Effector memory CD4-positive, alpha-beta T cell (primary cell): ENCODE results near the gene RPL11.
"Not testable (repeated sequence)": the region's sequence is repeated elsewhere in the genome, so short reads cannot be mapped to it uniquely, and the experiment has no call there.

Experiments used
- DNase-seq, 3 donors: peaks; one replicate each; pipeline ENCODE4 v3.0.0-alpha.2; 2020
- H3K27ac ChIP-seq: 2 replicates; pipeline ENCODE4 v1.7.0; 2013; ENCODE audit warnings: mild to moderate bottlenecking, low read length, moderate library complexity; ENCODE audit not compliant: insufficient read depth, poor library complexity, severe bottlenecking
- H3K27me3 ChIP-seq: replicated peaks from 2 replicates; pipeline ENCODE4 v1.7.0; 2013; ENCODE audit warnings: mild to moderate bottlenecking, low read length; ENCODE audit not compliant: insufficient read depth, control insufficient read depth, poor library complexity, severe bottlenecking
- H3K36me3 ChIP-seq: 2 replicates; pipeline ENCODE4 v1.7.0; 2013; ENCODE audit warnings: mild to moderate bottlenecking, low read length, moderate library complexity; ENCODE audit not compliant: control insufficient read depth, insufficient read depth
- H3K4me1 ChIP-seq: 2 replicates; pipeline ENCODE4 v1.7.0; 2013; ENCODE audit warnings: low read length, mild to moderate bottlenecking; ENCODE audit not compliant: control insufficient read depth, insufficient read depth, poor library complexity, severe bottlenecking
- H3K4me3 ChIP-seq: 2 replicates; pipeline ENCODE4 v1.7.0; 2013; ENCODE audit warnings: low read length, low read depth, mild to moderate bottlenecking; ENCODE audit not compliant: insufficient read depth, poor library complexity, severe bottlenecking
- H3K9me3 ChIP-seq: 2 replicates; pipeline ENCODE4 v1.7.0; 2013; ENCODE audit warnings: mild to moderate bottlenecking, low read length, moderate library complexity; ENCODE audit not compliant: control insufficient read depth

The RPL11 gene

DNA sequence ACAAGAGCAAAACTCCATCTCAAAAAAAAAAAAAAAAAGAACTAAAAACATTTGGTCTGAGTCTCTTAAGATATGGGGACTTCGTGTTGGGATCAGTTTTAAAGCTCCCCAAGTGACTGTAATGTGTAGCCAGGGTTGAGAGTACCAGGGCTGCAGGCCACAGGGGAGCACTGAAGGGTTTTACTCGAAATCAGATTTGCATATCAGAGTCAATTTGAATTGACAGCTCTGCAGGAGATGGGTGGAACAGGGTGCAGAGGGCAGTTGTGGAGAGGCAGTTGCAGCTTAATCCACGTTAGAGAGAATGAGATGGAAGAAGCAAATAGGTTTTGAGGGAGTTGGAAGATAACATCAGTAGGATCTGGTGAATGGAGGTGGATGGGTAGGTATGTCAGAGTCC is 31.0 kb downstream of the RPL11 start:
- no peak overlapping the region for H3K27ac ChIP-seq
- no peaks in the 10 kb centered on the region for H3K36me3 ChIP-seq
- peaks cover 4% of the 10 kb centered on the region for H3K4me1 ChIP-seq
- no peak for DNase-seq
- no peaks in the 10 kb centered on the region for H3K9me3 ChIP-seq
- no peaks in the 10 kb centered on the region for H3K27me3 ChIP-seq
- no peak overlapping the region for H3K4me3 ChIP-seq

DNA sequence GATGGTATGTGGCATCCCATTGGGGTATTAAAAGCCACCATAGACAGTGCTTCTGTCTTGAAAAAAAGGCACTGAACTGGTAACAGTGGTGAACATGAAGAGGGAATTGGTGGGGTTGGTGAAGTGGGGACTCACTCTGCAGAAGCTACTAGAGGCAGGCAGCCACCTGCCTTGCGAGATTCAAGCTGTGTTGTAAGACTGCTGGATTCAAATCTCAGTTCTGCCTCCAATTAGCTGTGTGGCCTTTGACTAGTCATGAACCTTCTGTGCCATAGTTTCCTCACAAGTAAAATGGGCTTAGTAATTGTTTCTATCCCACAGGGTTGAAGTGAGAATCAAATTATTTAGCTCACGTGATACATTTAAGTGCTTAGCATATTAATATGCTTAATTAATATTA is 35.1 kb downstream of the RPL11 start:
- DNase-seq: no peak
- H3K4me3 ChIP-seq: no peak overlapping the region
- no peaks in the 10 kb centered on the region for H3K36me3 ChIP-seq
- H3K27ac ChIP-seq: no peak overlapping the region
- H3K4me1 ChIP-seq: no peaks in the 10 kb centered on the region
- no peaks in the 10 kb centered on the region for H3K9me3 ChIP-seq
- H3K27me3 ChIP-seq: no peaks in the 10 kb centered on the region

DNA sequence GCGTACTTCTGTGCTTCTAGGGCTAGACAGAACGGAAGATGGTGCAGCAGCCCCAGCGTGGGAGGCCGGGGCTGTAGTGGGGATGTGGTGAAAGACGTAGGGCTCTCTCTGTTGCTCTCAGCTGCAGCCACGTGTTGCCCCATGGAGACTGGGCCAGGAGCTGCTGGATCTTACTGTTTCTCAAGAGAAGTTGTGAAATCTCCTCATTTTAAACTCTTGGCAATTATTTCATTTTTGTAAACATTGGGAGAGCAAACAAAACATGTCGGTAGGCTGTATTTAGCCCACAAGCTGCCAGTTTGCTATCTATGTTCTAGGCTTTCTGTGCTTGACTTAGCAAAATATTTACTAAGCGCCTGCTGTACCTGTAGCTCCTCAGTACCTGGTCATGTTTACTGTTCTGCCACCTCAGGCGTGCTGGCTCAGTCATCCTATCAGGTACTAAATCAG is 35.8 kb downstream of the RPL11 start:
- H3K36me3 ChIP-seq: no peaks in the 10 kb centered on the region
- no peak overlapping the region for H3K4me3 ChIP-seq
- H3K9me3 ChIP-seq: no peaks in the 10 kb centered on the region
- no peaks in the 10 kb centered on the region for H3K4me1 ChIP-seq
- no peak overlapping the region for H3K27ac ChIP-seq
- H3K27me3 ChIP-seq: no peaks in the 10 kb centered on the region
- no peak for DNase-seq

DNA sequence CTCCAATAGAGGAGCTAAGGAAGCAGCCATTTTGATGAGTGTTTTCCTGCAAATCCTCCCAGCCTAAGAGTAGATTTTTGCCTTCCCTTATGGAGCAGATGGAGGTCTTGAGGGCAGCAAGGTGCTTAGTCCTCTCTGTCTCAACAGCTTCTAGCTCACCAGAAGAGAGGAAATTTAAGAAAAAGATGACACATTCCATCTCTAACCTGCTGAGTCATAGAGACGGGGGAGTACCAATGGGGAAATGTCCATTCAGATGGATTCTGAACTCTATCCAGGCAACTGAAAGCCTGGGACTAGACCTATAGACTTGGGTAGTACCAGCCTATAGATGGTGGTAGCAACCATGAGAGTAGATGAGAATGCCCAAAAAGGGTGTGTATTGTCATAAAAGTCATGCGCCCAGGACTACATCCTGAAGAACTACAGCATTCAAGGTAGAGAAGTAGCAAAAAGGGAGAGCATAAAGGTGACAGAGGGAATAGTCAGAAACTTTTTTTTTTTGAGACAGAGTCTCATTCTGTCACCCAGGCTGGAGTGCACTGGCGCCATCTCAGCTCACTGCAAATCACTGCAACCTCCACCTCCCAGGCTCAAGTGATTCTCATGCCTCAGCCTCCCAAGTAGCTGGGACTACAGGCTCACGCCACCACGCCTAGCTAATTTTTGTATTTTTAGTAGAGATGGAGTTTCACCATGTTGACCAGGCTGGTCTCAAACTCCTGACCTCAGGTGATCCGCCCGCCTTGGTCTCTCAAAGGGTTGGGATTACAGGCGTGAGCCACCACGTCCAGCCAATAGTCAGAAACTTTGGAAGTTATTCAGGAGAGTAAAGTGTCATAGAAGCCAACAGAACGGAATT is 41.0 kb downstream of the RPL11 start:
- Histone ChIP-seq H3K27ac (no peak overlapping the region), H3K27me3 (no peaks in the 10 kb centered on the region), H3K36me3 (no peaks in the 10 kb centered on the region), H3K4me3 (no peak overlapping the region), H3K9me3 (no peaks in the 10 kb centered on the region), H3K4me1 (no peaks in the 10 kb centered on the region)
- no peak for DNase-seq

DNA sequence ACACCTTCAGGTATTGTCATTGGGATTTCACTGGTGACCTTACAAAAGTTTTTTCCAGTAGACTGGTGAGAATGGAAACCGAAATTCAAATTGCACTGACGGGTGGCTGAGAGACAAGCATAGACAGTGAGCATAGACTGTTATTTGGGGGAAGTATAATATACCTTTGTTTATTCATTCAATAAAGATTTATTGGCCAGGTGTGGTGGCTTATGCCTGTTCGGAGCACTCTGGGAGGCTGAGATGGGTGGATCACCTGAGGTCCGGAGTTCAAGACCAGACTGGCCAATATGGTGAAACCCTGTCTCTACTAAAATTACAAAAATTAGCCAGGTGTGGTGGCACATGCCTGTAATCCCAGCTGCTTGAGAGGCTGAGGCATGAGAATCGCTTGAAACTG is 41.7 kb downstream of the RPL11 start:
- not testable (repeated sequence) for H3K4me1 ChIP-seq, H3K36me3 ChIP-seq, H3K27me3 ChIP-seq, H3K27ac ChIP-seq, H3K4me3 ChIP-seq, DNase-seq, H3K9me3 ChIP-seq

DNA sequence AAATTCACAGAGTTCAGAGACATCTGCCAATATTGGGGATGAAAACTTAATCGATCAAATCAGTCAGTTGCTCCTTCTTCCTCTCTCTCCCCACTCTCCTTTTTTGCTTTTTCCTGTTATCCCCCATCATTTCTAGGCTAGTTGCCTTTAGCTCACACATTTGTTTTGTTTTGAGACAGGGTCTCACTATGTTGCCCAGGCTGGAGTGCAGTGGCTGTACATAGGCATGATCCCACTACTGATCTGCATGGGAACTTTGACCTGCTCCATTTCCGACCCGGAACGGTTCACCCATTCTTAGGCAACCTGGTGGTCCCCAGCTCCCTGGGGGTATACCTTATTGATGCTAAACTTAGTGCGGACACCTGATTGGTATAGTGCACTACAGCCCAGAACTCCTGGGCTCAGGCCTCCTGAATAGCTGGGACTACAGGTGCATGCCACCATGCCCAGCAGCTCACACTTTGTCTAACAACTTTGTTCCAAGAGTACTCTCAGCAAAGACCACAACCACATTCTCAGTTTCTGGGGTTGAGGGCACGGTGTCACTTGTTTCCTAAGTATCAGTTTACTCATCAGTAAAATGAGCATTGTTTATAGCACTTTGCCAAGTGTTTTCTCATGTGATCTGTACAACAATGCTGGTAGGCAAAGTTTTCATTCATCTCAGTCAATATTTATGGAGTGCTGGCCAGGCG is 45.0 kb downstream of the RPL11 start:
- no peak for DNase-seq
- Histone ChIP-seq H3K4me1 (no peaks in the 10 kb centered on the region), H3K36me3 (no peaks in the 10 kb centered on the region)

DNA sequence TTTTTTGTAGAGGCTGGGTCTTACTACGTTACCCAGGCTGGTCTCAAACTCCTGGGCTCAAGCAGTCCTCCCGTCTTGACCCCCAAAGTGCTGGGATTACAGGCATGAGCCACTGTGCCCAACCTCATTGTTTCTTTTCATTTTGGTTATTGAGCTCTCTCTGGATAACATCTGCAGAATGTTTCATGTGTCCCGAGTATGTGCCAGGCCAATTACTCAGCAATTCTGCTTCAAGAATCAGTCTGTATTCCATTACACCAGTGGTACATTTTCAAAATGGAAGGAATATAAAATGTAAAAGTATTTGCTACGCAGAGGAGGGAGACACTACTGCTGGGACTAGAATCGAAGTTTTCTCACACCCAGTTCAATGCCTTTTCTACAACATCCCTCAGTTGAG is 50.0 kb downstream of the RPL11 start:
- Histone ChIP-seq H3K27ac (no peak overlapping the region), H3K36me3 (no peaks in the 10 kb centered on the region), H3K4me1 (peaks cover 14% of the 10 kb centered on the region), H3K4me3 (no peak overlapping the region), H3K27me3 (no peaks in the 10 kb centered on the region), H3K9me3 (no peaks in the 10 kb centered on the region)
- DNase-seq: no peak

More for the DNA sequence above, 45.0 kb downstream of the RPL11 start:
- Histone ChIP-seq H3K4me3 (no peak overlapping the region), H3K27ac (no peak overlapping the region), H3K27me3 (no peaks in the 10 kb centered on the region), H3K9me3 (no peaks in the 10 kb centered on the region)

DNA sequence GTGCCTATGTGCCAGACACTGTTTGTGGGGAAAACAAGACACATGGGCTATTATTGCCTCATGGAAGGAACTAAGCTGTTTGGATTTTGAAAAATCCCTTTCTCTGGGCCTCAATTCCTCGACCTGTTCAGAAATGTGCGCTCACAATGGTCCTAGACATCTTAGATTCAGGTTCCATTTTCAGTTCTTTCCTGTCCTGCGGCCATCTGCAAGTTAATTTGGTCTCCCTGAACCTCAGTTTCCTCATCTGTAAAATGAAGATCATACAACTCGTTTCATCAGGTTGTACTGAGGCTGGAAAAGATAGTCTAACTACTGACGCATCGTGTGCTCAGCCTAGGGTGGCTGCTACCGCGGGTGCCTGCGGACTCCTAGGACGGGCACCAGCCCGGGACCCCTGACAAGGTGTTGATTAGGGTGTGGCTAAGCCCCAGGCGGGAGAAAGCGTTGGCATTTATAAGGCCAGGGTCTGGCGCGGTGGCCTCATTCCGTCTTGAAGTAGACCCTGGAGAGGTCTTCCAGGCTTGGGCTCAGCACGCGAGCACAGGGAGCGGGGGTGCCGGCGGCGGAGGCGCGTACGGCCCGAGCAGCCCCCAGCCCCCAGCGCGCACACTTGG is 51.2 kb downstream of the RPL11 start:
- H3K36me3 ChIP-seq: no peaks in the 10 kb centered on the region
- H3K27ac ChIP-seq: peak overlapping the region; percentile 87
- H3K27me3 ChIP-seq: no peaks in the 10 kb centered on the region
- peaks cover 14% of the 10 kb centered on the region for H3K4me1 ChIP-seq
- no peaks in the 10 kb centered on the region for H3K9me3 ChIP-seq
- peak overlapping the region; percentile 91 for H3K4me3 ChIP-seq
- DNase-seq: peak in 2 of 3 donors; percentile 5 to 8

DNA sequence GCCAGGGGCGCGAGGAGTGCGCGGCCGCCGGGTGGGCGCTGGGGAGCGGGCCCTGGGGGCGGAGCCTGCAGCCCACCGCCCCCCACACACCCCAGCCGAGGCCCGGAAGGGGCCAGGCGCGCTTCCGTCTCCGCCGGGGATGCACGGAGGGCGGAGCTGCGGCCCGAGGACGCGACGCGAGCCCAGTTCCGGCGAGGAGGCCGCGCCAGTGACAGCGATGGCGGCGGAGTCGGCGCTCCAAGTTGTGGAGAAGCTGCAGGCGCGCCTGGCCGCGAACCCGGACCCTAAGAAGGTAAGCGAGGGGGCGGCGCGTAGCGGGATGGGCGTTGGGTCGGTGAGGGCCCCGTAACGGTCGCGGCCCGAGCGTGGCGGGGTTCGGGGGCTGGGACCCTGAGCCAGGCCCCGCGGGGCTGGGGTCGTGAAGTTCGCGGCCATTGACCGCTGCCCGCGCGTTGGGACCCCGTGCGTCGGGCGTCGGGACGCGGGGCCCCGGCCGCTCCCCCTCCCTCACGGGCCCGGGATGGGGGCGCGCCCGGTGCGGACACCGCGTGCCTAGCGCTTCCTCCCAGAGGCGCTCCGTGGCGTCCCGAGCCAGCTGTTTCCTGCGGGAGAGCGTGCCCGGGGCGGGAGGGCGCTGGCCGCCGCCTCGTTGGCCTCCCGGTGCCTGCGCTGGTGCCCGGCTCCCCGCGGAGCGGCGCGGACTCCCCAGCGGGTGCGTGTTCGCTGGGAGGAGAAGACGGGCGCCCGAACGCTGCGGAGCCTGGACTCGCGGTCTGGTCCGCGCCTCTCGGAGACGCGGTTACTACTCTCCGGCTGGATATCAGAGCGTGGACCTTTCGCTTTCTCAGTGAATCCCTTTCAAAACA is 51.9 kb downstream of the RPL11 start, which contains the start of gene ELOA:
TSS of gene ELOA (plus strand) at position 185 of the 866 bp plus-strand sequence. CDS start at position 218, 33 bp downstream.
- H3K4me1 ChIP-seq: peaks cover 18% of the 10 kb centered on the region
- peak within 1 kb of the TSS; percentile 87 for H3K27ac ChIP-seq
- peaks cover 3% of the 10 kb centered on the region for H3K36me3 ChIP-seq
- no peaks in the 10 kb centered on the region for H3K27me3 ChIP-seq
- no peaks in the 10 kb centered on the region for H3K9me3 ChIP-seq
- peak within 1 kb of the TSS; percentile 91 for H3K4me3 ChIP-seq
- peak; percentile 51 to 64 (median 62) for DNase-seq
